SH-SY5Y (cell line): Measurements from ENCODE around the gene HNRNPCL2.
"Not testable (repeated sequence)": the region's sequence is repeated elsewhere in the genome, so short reads cannot be mapped to it uniquely, and the experiment has no call there.

Experiments used
- GATA2 ChIP-seq: IDR thresholded peaks from 2 replicates; pipeline ENCODE4 v1.6.1; 2011; ENCODE audit warnings: mild to moderate bottlenecking, low read depth, low read length
- GATA3 ChIP-seq: IDR thresholded peaks from 2 replicates; pipeline ENCODE4 v1.6.1; 2011; ENCODE audit warnings: low read depth, mild to moderate bottlenecking, low read length, moderate library complexity

Gene HNRNPCL2

DNA sequence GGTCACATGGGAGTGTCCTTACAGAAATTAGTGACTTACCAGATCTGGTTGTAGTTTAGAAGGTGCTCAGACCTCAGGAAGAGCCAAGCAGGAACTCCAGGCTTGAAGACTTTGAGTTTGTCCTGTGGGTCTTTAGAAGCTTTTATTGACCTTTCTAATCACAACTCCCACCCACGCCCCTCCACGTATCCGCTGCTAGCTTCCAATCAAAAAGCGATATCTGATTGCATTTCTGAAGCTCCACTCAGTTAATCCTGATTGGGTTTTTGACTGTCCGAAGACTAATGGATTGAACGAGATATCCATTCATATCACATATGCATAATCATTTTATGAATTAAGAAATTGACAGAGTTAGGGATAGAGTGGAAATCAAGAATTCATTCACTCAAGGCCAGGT is at the start of gene HNRNPCL2:
TSS of gene HNRNPCL2 (minus strand) at position 101 of the 400 bp plus-strand sequence. CDS start 454 bp downstream, outside the sequence.
- TF ChIP-seq GATA3, GATA2: not testable (repeated sequence)

DNA sequence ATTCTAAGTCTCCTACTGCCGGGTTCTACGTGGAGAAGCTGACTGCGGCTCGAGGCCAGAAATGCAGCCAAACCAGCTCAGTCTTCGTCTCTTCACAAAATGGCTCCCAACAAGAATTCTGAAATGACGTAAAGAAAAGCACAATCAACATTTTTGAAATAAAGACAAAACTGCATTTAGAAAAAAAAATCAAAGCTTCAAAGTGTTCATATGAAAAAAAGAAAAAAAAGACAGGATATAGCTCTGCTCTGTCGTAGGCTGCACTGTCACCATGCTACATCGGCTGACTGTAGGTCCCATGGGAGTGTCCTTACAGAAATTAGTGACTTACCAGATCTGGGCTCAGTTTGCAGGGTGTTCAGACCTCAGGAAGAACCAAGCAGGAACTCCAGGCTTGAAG is 48.9 kb upstream of the HNRNPCL2 start, which contains the start of gene HNRNPCL4:
TSS of gene HNRNPCL4 (minus strand) at position 101 of the 400 bp plus-strand sequence. CDS start 164 bp downstream, outside the sequence.
- not testable (repeated sequence) for TF ChIP-seq GATA3, GATA2

DNA sequence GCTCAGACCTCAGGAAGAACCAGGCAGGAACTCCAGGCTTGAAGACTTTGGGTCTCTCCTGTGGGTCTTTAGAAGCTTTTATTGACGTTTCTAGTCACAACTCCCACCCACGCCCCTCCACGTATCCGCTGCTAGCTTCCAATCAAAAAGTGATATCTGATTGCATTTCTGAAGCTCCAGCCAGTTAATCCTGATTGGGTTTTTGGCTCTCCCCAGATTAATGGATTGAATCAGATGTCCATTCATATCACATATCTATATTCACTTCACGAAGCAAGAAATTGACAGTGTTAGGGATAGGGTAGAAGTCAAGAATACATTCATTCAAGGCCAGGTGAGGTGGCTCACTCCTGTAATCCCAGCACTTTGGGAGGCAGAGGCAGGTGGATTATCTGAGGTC is 39.3 kb upstream of the HNRNPCL2 start, which contains the start of gene PRAMEF26:
TSS of gene PRAMEF26 (minus strand) at position 101 of the 400 bp plus-strand sequence. CDS start 2,914 bp downstream, outside the sequence.
- not testable (repeated sequence) for TF ChIP-seq GATA3, GATA2

DNA sequence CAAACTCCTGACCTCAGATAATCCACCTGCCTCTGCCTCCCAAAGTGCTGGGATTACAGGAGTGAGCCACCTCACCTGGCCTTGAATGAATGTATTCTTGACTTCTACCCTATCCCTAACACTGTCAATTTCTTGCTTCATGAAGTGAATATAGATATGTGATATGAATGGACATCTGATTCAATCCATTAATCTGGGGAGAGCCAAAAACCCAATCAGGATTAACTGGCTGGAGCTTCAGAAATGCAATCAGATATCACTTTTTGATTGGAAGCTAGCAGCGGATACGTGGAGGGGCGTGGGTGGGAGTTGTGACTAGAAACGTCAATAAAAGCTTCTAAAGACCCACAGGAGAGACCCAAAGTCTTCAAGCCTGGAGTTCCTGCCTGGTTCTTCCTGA is 46.2 kb downstream of the HNRNPCL2 start, which contains the start of gene PRAMEF25:
TSS of gene PRAMEF25 (plus strand) at position 301 of the 400 bp plus-strand sequence. CDS start 2,920 bp downstream, outside the sequence.
- TF ChIP-seq GATA2, GATA3: not testable (repeated sequence)
